GM21619 (cell line): ENCODE data around the gene ZFAND2B.
"Not testable (repeated sequence)": the region's sequence is repeated elsewhere in the genome, so short reads cannot be mapped to it uniquely, and the experiment has no call there.

Experiments
- ATAC-seq: cut with Tn5 transposase; IDR thresholded peaks from one replicate; pipeline ENCODE4 v1.9.1; 2021; ENCODE audit not compliant: unreplicated experiment

ZFAND2B gene

DNA sequence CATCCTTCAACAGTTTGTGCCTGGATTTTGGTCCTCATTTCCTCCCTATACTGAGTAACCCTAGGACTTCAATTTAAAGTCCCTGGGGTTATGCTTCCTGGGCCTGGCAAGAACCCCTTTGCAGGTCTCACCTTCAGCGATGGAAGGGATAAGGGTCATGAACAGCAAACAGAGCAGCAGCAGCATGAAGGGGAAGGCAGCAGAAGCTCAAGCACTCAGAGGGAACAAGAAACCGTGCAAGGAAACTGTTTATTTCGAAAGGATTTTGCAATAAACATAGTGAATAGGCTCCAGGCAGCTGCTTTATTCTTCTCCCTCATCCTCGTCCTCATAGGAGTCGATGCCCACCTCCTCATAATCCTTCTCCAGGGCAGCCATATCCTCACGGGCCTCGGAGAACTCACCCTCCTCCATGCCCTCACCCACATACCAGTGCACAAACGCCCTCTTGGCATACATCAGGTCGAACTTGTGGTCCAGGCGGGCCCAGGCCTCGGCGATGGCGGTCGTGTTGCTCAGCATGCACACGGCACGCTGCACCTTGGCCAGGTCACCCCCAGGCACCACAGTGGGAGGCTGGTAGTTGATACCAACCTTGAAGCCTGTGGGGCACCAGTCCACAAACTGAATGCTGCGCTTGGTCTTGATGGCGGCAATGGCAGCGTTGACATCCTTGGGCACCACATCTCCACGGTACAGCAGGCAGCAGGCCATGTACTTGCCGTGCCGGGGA is 43.6 kb downstream of the ZFAND2B start:
- ATAC-seq = no peak

DNA sequence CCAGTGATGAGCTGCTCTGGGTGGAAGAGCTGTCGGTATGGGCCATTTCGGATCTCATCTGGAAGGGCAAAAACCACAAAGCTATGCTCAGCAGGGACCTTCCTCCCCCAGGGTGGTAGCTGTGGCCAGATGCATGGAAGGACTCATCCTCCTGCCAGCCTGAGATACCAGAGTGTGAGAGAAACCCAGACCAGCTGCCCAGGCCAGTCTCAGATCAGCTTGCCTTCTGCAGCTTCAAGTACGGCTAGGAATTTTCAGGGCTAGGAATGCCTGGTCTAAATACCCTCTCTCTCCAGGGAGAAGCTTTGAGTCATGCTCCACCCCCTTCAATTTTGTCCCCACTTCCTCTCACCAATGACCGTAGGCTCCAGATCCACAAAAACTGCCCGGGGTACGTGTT is 45.1 kb downstream of the ZFAND2B start:
- no peak for ATAC-seq

DNA sequence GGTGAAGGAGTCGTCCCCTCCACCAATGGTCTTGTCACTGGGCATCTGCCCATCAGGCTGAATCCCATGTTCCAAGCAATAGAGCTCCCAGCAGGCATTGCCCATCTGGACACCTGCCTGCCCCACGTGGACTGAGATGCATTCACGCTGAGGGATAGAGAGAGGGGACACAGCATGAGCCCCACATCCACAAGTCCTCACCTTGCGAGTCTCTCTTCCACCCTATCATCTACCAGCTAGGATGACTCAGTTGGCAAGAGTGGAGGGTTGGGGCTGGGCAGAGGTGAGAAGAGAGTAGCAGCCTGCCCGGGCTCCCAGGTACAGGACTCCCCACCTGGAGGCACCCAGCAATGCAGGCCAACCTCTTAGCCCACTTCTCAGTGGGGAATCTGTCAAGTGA is 45.5 kb downstream of the ZFAND2B start:
- ATAC-seq = no peak

DNA sequence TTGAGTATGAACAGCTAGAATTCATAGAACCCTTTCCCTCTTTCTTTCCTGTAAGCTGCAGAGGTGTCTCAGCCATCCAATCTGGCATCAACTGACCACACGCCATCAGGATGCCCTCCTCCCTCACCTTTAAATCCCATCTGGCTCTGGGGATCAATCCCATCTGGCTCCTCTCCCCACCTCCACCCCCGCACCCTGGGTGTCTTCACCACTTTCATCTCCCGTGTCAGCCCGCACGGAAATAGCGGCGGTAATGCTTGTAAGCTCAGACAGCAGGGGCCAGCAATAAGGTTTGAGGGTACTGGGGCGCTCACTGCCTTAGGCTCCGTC is 46.0 kb downstream of the ZFAND2B start:
- ATAC-seq = no peak

DNA sequence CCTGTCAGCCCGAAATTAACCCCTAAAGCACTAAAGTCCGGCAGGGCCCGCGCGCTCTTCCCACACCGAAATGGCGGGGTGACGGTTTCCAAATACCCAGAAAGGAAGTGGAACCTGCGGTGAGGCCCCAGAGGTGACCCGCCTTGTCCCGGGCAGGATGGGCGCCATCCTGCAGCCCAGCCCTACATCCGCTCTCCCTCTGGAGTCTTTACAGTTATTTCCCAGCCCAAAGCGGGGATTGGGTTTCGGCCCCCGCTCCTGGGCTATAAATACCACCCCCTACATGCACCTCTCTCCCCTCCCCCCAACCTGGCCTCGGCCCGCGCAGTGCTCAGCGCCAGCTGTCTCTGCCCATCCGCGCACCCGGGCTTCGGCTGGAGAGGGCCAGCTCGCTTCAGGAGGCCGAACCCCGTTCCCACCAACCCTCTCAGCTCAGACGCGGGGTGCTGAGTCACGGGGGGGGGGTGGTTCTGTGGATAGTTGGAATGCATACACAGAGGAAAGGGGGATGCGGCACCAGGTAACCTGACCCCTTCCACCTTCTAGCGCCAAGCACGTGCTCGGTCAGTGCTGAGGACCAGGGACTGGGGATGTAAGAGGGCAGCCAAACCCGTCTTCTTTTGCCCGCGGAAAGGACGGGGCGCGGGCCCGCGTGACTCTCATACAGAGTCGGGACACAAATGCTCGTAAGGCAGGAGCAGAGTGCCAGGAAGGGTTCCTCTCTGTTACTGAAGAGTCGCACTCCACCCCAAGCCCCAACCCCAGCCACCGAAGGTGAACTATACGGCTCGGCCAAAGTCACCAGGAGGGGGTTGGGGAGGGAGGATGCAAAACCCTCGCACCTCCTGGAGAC is 46.5 kb downstream of the ZFAND2B start, which contains the start of gene TUBA4B:
Gene TUBA4B, plus strand, starts transcription at position 344 of the 853 bp plus-strand sequence. Its CDS starts 165 bp downstream, at position 509.
- ATAC-seq = no peak

DNA sequence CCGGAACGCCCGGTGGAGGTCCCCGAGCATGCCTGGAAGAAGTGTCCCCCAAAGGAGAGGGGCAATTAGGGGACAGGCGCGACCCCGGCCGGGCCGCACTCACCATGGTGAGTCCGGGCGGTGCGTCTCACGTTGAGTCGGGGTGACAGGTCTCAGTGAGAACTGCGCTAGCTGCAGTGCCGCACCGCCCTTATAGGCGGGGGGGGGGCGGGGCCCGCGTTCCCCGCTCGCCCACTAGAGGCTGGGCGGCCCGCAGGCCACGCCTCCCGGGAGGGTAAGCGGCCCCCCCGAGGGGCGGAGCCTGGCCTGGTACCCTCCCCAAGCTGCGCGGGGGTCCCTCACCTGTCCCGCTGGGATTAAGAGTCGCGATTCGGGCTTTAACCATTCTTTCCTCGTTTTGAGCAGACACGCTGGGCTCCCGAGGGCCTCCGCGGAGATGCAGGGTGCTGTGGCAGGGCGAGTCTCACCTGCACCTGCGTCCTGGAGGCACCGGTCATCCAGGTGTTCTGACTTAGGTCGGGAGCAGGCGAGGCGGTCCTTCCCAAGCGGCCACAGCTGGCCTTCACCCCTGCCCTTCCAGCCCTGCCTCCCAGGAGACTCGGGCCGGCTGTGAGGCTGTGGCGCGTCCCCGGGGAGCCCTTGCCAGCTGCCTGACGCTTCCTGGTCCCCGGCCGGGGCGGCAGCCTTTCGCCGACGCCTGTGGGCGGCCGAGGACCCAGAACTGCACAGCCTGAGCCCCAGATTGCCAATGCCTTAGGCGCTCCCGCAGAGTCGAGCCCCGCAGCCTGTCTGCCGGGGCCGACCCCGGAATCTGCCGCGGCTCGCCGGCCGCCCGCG is 47.4 kb downstream of the ZFAND2B start, which contains the start of gene TUBA4A:
Gene TUBA4A, minus strand, starts transcription at position 166 of the 837 bp plus-strand sequence. Its CDS starts 60 bp downstream, at position 106.
- peak; percentile 39 for ATAC-seq

DNA sequence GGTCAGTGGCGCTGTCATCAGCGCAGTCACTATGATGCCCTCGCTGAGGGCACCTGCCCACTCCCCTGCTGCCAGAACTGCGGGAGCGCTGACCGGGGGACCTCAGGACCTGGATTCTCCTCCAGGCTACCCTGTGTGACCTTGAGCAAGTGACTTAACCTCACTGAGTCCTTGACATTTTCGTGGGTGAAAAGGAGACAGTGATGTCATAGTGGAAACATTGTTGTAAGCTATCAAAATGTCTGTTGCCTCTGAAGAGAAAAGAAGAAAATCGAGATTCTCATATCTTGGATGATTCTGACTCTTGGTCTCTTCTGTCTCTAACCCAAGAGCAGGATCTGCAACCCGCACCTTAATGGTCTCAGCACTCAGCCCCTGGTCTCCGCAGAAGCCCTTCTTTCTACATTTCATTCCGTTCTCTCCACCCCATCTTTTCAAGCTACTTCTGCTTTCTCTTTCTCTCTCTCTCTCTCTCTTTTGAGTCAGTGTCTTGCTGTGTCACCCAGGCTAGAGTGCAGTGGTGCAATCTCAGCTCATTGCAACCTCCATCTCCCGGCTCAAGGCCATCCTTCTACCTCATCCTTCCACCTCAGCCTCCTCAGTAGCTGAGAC is 48.1 kb downstream of the ZFAND2B start:
- ATAC-seq = peak; percentile 23

DNA sequence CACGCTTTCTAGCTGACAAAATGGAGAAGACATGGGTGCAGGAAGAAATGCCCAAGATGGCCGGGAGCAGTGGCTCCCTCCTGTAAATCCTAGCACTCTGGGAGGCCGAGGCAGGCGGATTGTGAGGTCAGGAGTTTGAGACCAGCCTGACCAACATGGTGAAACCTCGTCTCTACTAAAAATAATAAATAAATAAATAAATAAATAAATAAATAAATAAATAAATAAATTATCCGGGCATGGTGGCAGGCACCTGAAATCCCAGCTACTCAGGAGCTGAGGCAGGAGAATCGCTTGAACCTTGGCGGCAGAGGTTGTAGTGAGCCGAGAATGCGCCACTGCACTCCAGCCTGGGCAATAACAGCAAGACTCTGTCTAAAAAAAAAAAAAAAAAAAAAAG is 52.4 kb downstream of the ZFAND2B start:
- ATAC-seq = not testable (repeated sequence)
